HFF-Myc (cell line): ENCODE data around the gene KIF13A.

ENCODE experiments used
- DNase-seq: peaks from one replicate; pipeline ENCODE4 v3.0.0-alpha.2; 2011; ENCODE audit warnings: low read depth; ENCODE audit errors: extremely low read depth
- H3K4me3 ChIP-seq: replicated peaks from 2 replicates; pipeline ENCODE4 v1.5.1; 2011; ENCODE audit warnings: low read depth, mild to moderate bottlenecking, control low read depth, low read length
- TF ChIP-seq, protein P1 (sequence below): IDR thresholded peaks from 2 replicates; pipeline ENCODE4 v1.5.1; 2012; ENCODE audit warnings: mild to moderate bottlenecking, low read depth, low read length, control low read depth; ENCODE audit errors: missing control alignments

The KIF13A gene

DNA sequence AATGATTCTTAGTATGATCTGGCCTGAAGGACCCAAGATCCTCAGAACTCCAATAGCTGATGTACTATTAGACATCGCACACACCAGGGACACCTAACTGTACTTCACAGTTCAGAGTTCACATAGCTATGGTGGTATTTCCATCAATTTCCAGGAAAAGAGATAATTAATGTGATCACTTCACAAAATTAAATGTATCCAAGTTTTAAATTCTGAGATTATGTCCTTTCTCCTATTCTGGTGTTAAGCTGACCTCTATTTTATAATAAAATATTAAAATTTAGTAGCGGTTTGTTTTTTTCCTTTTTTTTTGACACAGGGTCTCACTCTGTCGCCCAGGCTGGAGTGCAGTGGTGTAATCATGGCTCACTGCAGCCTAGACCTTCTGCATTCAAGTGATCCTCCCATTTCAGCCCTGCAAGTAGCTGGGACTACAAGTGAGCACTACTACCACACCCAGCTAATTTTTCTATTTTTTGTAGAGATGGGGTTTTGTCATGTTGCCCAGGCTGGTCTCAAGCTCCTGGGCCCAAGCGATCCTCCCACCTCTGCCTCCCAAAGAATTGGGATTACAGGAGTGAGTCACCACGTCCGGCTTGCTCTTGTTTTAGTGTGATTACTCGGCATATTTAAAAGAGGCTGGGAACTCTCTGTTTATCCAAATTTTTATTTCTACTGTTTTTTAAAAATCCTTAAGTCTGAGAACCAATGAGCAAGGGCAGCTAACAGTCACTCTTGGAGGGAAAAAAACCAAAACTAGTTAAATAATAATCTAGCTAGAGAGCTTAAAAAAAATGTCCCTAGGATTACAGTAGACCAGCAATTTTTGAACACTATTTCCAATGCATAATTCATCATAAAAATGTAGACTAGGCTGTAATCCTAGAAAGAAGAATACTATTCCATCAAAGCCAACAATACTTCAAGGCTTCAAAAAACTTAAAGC, 16.0 kb downstream of the KIF13A start:
- DNase-seq, result no peak
- no peak overlapping the region for H3K4me3 ChIP-seq
- TF ChIP-seq, protein P1, sequence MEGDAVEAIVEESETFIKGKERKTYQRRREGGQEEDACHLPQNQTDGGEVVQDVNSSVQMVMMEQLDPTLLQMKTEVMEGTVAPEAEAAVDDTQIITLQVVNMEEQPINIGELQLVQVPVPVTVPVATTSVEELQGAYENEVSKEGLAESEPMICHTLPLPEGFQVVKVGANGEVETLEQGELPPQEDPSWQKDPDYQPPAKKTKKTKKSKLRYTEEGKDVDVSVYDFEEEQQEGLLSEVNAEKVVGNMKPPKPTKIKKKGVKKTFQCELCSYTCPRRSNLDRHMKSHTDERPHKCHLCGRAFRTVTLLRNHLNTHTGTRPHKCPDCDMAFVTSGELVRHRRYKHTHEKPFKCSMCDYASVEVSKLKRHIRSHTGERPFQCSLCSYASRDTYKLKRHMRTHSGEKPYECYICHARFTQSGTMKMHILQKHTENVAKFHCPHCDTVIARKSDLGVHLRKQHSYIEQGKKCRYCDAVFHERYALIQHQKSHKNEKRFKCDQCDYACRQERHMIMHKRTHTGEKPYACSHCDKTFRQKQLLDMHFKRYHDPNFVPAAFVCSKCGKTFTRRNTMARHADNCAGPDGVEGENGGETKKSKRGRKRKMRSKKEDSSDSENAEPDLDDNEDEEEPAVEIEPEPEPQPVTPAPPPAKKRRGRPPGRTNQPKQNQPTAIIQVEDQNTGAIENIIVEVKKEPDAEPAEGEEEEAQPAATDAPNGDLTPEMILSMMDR, result no peak

DNA sequence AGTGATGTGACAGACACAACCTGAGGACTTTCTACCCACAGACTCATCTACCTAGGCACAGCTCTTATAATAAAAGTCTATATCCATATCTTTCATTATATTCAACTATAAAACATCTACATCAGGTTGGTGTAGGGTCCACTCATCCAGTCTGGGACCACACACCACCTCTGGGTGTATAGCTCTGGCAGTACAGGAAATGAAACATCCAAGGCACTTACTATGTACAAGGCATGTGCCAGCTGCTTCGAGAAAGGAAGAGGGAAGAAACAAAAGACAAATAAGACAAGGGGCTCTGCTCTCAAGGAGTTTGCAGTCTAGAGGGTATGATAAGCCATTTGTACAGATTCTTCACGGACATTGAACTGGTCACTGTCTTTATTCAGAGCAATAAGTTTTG, 18.6 kb downstream of the KIF13A start:
- TF ChIP-seq, protein P1, result no peak
- DNase-seq, result no peak
- no peak overlapping the region for H3K4me3 ChIP-seq

DNA sequence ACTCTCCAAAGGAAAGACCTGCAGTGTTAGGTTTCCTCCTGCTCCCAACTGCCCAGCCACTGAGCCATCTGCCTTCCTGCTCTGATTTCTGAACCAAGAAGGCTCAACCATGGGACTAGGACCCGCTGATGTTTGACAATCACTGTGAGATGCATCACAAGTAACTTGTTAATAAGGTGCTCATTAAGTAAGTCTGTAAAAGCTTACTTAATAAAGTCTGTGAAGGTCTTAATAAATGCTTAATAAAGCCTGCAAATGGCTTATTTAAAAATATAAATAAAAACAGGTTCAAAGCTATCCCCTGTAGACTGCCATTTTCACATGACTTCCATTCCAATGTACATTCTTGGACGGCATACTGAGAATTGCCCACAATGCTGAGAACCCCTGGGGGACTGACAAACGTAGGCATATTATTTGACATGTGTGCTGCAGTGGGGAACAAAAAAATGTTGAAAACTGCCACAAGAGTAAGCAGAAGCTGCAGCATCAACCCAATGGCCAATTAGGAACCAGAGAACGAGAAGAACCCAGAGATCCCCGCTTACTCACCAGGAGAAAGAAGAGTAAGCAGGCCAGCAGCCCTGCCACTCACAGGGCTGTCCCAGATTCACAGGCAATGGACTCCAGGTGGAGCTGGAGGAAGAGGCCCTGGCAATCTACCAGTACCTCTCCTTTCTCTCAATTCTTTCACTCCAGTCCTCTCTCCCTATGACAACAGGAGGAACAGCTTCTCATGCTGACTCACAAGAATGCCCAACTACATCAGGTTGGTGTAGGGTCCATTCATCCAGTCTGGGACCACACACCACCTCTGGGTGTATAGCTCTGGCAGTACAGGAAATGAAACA, 19.5 kb downstream of the KIF13A start:
- no peak overlapping the region for H3K4me3 ChIP-seq
- DNase-seq, result no peak
- TF ChIP-seq, protein P1, result no peak

DNA sequence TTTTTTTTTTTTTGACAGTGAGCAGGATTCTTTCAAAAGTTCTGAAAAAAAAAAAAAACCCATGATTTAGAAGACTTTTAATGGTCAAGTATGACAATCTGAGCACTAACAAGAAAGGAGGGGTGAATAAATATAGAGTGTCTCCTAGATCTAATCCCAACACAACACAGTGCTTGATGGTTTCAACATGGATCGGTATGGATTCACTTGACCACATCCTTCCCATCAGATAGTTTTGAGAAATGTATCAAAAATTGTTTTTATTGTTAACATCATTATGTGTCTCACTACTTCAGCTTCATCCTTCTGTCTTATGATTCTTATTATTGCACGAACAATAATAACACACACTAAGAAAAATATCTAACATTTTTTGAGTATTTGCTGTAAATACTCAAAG, 21.0 kb downstream of the KIF13A start:
- TF ChIP-seq, protein P1, result no peak
- DNase-seq, result no peak
- no peak overlapping the region for H3K4me3 ChIP-seq

DNA sequence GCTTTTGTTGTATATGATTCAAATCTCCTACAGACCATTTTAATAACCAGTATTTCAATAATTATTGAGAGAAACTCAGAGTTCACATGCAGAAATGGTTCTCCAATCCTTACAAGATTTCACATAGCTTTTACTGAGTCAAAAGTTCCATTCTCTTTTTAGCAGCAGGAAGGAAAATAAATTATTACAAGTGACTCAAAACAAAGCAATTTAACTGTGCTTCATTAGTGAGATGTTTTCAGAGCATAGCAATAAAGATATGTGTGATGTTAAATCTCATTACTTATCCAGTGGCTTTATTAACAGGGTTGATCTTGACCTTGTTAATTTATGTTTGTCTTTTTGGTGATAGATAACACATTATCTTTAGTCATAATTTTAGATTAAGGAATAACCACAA, 22.0 kb downstream of the KIF13A start:
- TF ChIP-seq, protein P1, result no peak
- H3K4me3 ChIP-seq, result no peak overlapping the region
- DNase-seq, result no peak

DNA sequence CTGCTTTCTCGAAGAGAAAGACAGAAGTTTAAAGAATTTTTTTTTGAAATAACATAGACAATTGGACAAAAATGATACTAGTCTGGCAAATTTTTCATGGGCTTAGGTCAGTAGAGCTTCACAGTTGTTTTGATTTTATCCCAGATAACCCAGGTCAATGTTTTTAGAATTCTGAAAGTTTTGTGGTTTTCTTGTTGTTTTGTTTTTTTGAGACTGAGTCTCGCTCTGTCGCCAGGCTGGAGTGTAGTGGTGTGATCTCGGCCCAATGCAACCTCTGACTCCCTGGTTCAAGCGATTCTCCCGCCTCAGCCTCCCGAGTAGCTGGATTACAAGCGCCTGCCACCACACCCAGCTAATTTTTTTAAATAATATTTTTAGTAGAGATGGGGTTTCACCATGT, 22.8 kb downstream of the KIF13A start:
- no peak for DNase-seq
- H3K4me3 ChIP-seq, result no peak overlapping the region
- TF ChIP-seq, protein P1, result no peak
